Fibroblast of lung (primary cell): ENCODE measurements around the gene HMG20A.

Experiments used
- CTCF ChIP-seq, 2 donors: IDR thresholded peaks in 1 of 2; conservative IDR thresholded peaks in 1 of 2; 1 replicate in 1 of 2; 2 replicates in 1 of 2; pipeline ENCODE4 v1.5.1; 2011 to 2012; ENCODE audit warnings: low read length in 2 of 2, control low read depth in 1 of 2, inconsistent platforms in 1 of 2, low read depth in 1 of 2, mild to moderate bottlenecking in 1 of 2
- EZH2 ChIP-seq: IDR thresholded peaks from 2 replicates; pipeline ENCODE4 v1.5.1; 2012; ENCODE audit warnings: low read length, control low read depth, mild to moderate bottlenecking; ENCODE audit errors: missing control alignments

GRCh38 chr15:77386626-77387025 lies 34.1 kb upstream of the HMG20A start:
- TF ChIP-seq CTCF (conservative IDR thresholded peaks at IDR 0.05 in 1 of 2, IDR thresholded peaks at IDR 0.05 in 1 of 2; ENCODE audit: low read depth in 1 of 2, low read length in 2 of 2) (no peak), EZH2 (no peak)
